OCI-LY7 (cell line): Measurements from ENCODE around the gene NCF2. TPM values are rescaled to one million over a fixed set of nuclear protein-coding genes. Genes with fewer than 3 reads are reported as not detected.
"Not testable (repeated sequence)": the region's sequence is repeated elsewhere in the genome, so short reads cannot be mapped to it uniquely, and the experiment has no call there.

Experiments
- BruUV-seq: library from RNA; stranded (reverse); fragments of 400-500 nt; replicated peaks from 2 replicates; lab custom pipeline; 2021; lab: Mats Ljungman, UMichigan
- CTCF ChIA-PET: fragments of 300-600 bp; sonication (Branson Sonifier 250); formaldehyde crosslinking; loops from one replicate; lab custom pipeline; 2022; ENCODE audit warnings: antibody characterized with exemption; ENCODE audit not compliant: unreplicated experiment; lab: Charles Lee
- POLR2A ChIA-PET: fragments of 300-600 bp; sonication (Branson Sonifier 250); formaldehyde crosslinking; loops from one replicate; lab custom pipeline; 2022; ENCODE audit warnings: antibody characterized with exemption; lab: Charles Lee
- DNase-seq: peaks from one replicate; pipeline ENCODE4 v3.0.0-alpha.2; 2015; ENCODE audit warnings: low spot score
- H2AFZ ChIP-seq: fragments of 200-600 bp; sonication (generic), shearing (Covaris generic); 2 replicates; pipeline ENCODE4 v1.6.1; 2014; ENCODE audit warnings: mild to moderate bottlenecking, antibody characterized with exemption, low read length, moderate library complexity
- H3K27ac ChIP-seq: fragments of 200-600 bp; sonication (generic); 2 replicates; pipeline ENCODE4 v1.5.1; 2014; ENCODE audit warnings: mixed run types, low read depth, mild to moderate bottlenecking, moderate library complexity, low read length, inconsistent platforms; ENCODE audit not compliant: poor library complexity, severe bottlenecking
- H3K36me3 ChIP-seq: fragments of 200-600 bp; sonication (generic); 2 replicates; pipeline ENCODE4 v1.6.1; 2014; ENCODE audit warnings: mild to moderate bottlenecking, antibody characterized with exemption, low read length, moderate library complexity, mixed read lengths; ENCODE audit not compliant: insufficient read depth
- H3K4me1 ChIP-seq: fragments of 200-600 bp; sonication (generic); 2 replicates; pipeline ENCODE4 v1.5.1; 2014; ENCODE audit warnings: mild to moderate bottlenecking, low read length; ENCODE audit not compliant: insufficient read depth, poor library complexity, severe bottlenecking
- H3K4me2 ChIP-seq: fragments of 200-600 bp; sonication (generic); 2 replicates; pipeline ENCODE4 v1.6.1; 2014; ENCODE audit warnings: mild to moderate bottlenecking, low read length
- H3K4me3 ChIP-seq: fragments of 200-600 bp; sonication (generic); 2 replicates; pipeline ENCODE4 v1.5.1; 2014; ENCODE audit warnings: mild to moderate bottlenecking, low read depth, low read length; ENCODE audit not compliant: poor library complexity, severe bottlenecking
- H3K79me2 ChIP-seq: fragments of 200-600 bp; sonication (generic); 2 replicates; pipeline ENCODE4 v1.6.1; 2016; ENCODE audit warnings: low read depth, mild to moderate bottlenecking, low read length, moderate library complexity, mixed read lengths; ENCODE audit not compliant: insufficient read depth
- H3K9me2 ChIP-seq: fragments of 200-600 bp; sonication (generic); 2 replicates; pipeline ENCODE4 v1.6.1; 2016; ENCODE audit warnings: mild to moderate bottlenecking, low read length, mixed read lengths; ENCODE audit not compliant: insufficient read depth
- H3K9me3 ChIP-seq: fragments of 200-600 bp; sonication (generic); 2 replicates; pipeline ENCODE4 v1.6.1; 2014; ENCODE audit warnings: mild to moderate bottlenecking, mixed run types, low read length, mixed read lengths
- H4K20me1 ChIP-seq: fragments of 200-600 bp; sonication (generic); 2 replicates; pipeline ENCODE4 v1.6.1; 2014; ENCODE audit warnings: mild to moderate bottlenecking, antibody characterized with exemption, low read length, moderate library complexity, mixed read lengths; ENCODE audit not compliant: insufficient read depth
- CTCF ChIP-seq: fragments of 200-600 bp; sonication (generic); conservative IDR thresholded peaks from 2 replicates; pipeline ENCODE4 v1.5.1; 2014; ENCODE audit warnings: mild to moderate bottlenecking, antibody characterized with exemption, low read length, moderate library complexity, mixed read lengths
- EZH2phosphoT487 ChIP-seq: fragments of 200-600 bp; sonication (generic); IDR thresholded peaks from 2 replicates; pipeline ENCODE4 v1.6.1; 2018; ENCODE audit warnings: low read depth, borderline replicate concordance, mild to moderate bottlenecking, mixed run types, antibody characterized with exemption, low read length, moderate library complexity, mixed read lengths
- intact Hi-C: fragments of 100-400 bp; cut with micrococcal nuclease; formaldehyde crosslinking; loops from one replicate; pipeline ENCODE4 v1.10.0; 2022; ENCODE audit not compliant: unreplicated experiment
- total RNA-seq, 2 experiments: library from RNA; depleted of rRNA in 1 of 2; stranded (reverse); fragments of >200 nt in 1 of 2; shearing (Covaris generic) in 1 of 2; gene quantifications; 2 replicates each; pipeline ENCODE4 v1.2.3, GENCODE V29; 2014 to 2022

Gene NCF2
- total RNA-seq, 2 experiments from 2014 or later, result 4.0 to 17.4 TPM

DNA sequence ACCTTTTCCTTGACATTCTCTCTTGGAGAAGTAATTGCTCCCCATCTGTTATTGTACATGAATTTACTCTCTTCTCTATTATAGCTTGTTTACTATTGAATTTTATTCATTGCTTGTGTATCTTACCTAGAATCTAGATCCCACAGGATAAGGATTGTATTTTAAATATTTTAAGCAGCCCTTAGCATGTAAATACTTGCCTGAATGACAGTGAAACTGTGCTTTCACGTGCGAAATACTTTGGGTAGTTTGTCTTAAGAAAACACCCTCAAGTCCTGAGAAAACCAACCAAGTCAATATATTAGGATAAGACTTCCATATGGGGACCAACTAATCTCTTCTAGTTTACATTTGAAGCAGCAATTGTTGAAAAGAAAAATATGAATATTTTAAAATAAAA lies 30.1 kb upstream of the NCF2 start:
- no peak overlapping the region for H3K4me2 ChIP-seq
- CTCF ChIA-PET, result no interaction called here
- no TSS peak for BruUV-seq

DNA sequence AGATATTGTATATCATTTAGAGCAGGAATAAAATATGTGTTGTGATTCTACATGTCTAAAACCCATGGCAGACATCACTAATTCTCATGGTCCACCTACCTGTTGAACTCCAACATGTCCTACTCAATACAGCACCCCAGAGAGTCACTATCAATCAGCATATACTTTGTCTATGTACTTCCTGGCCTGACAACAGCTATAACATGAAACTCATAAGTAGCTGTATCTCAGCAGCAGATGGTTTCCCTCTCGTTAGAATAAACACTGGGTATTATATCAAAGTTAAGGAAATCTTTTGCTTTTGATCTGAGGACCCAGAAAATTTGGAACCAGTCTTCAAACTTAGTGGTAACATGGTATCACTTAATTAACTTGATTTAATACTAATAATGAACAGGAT lies 29.5 kb upstream of the NCF2 start:
- no peak overlapping the region for H3K4me2 ChIP-seq
- POLR2A ChIA-PET, result interaction anchor here (1.4 kb wide), 1 partner anchor 10 kb away, joined by 5 read pairs; no protein-coding TSS in a partner anchor
- no peak for DNase-seq
- no peak overlapping the region for H2AFZ ChIP-seq
- TF ChIP-seq CTCF (no peak), EZH2phosphoT487 (no peak)
- no peaks in the 10 kb centered on the region for H3K79me2 ChIP-seq
- H3K4me1 ChIP-seq, result peaks cover 15% of the 10 kb centered on the region
- no peaks in the 10 kb centered on the region for H4K20me1 ChIP-seq
- peaks cover 5% of the 10 kb centered on the region for H3K36me3 ChIP-seq
- no peaks in the 10 kb centered on the region for H3K9me3 ChIP-seq
- H3K27ac ChIP-seq, result no peak overlapping the region
- no peaks in the 10 kb centered on the region for H3K9me2 ChIP-seq
- BruUV-seq, result no TSS peak
- H3K4me3 ChIP-seq, result no peak overlapping the region
- intact Hi-C loops, result loop anchor here (5.0 kb wide), 1 partner anchor 657 kb away; no protein-coding TSS in a partner anchor
- CTCF ChIA-PET, result no interaction called here

More for the DNA sequence above, 30.1 kb upstream of the NCF2 start:
- H3K9me2 ChIP-seq, result no peaks in the 10 kb centered on the region
- H4K20me1 ChIP-seq, result no peaks in the 10 kb centered on the region
- POLR2A ChIA-PET, result interaction anchor here (0.7 to 1.4 kb wide), 2 partner anchors 9 to 53 kb away, joined by 3 to 5 read pairs; no protein-coding TSS in a partner anchor
- TF ChIP-seq EZH2phosphoT487, result no peak
- no peak for TF ChIP-seq CTCF
- no peaks in the 10 kb centered on the region for H3K9me3 ChIP-seq
- H3K36me3 ChIP-seq, result peaks cover 10% of the 10 kb centered on the region
- H3K4me1 ChIP-seq, result peaks cover 15% of the 10 kb centered on the region
- H3K4me3 ChIP-seq, result no peak overlapping the region
- no peak for DNase-seq
- H3K27ac ChIP-seq, result no peak overlapping the region
- no peak overlapping the region for H2AFZ ChIP-seq
- intact Hi-C loops, result loop anchor here (5.0 kb wide), 1 partner anchor 658 kb away; no protein-coding TSS in a partner anchor
- H3K79me2 ChIP-seq, result no peaks in the 10 kb centered on the region

GRCh38 chr1:183618202-183618601 lies 27.9 kb upstream of the NCF2 start:
- H3K9me2 ChIP-seq, BruUV-seq, H3K4me2 ChIP-seq, intact Hi-C loops, H3K36me3 ChIP-seq, POLR2A ChIA-PET, H4K20me1 ChIP-seq, H3K27ac ChIP-seq, H2AFZ ChIP-seq, H3K9me3 ChIP-seq, H3K4me3 ChIP-seq, CTCF ChIA-PET, DNase-seq, H3K79me2 ChIP-seq: not testable (repeated sequence)
- H3K4me1 ChIP-seq, result peaks cover 15% of the 10 kb centered on the region

DNA sequence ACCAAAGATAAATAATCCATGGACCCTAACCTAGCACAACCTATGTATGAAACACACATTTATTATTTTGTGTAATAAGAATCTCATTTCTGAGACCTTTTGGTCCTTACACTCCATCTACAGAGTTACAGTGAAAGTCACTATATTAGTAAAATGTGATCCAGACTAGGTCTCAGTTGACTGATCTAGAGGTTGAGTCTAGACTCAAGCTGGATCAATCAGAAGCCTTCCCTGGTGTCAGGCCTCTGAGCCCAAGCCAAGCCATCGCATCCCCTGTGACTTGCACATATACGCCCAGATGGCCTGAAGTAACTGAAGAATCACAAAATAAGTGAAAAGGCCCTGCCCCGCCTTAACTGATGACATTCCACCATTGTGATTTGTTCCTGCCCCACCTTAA lies 22.7 kb upstream of the NCF2 start:
- CTCF ChIA-PET, H3K9me2 ChIP-seq, BruUV-seq, H3K4me3 ChIP-seq, intact Hi-C loops, DNase-seq, H3K79me2 ChIP-seq, H3K4me2 ChIP-seq, H2AFZ ChIP-seq, H4K20me1 ChIP-seq, H3K27ac ChIP-seq, POLR2A ChIA-PET, H3K36me3 ChIP-seq, H3K9me3 ChIP-seq: not testable (repeated sequence)
- H3K4me1 ChIP-seq, result peaks cover 16% of the 10 kb centered on the region
